PC-3 (cell line): ENCODE data around the gene SMG6. TPM values are rescaled to one million over a fixed set of nuclear protein-coding genes. Genes with fewer than 3 reads are reported as not detected.

ENCODE experiments used
- ATAC-seq: fragments of 200-7000 bp; cut with Tn5 transposase; 2 replicates; pipeline ENCODE4 v1.9.1; 2020; ENCODE audit warnings: mild to moderate bottlenecking, moderate library complexity
- BruUV-seq: library from RNA; stranded (reverse); fragments of 400-500 nt; replicated peaks from 2 replicates; lab custom pipeline; 2021; lab: Mats Ljungman, UMichigan
- CTCF ChIA-PET: fragments of 300-600 bp; sonication (Branson Sonifier 250); formaldehyde crosslinking; loops from one replicate; lab custom pipeline; 2022; ENCODE audit warnings: antibody characterized with exemption; lab: Charles Lee
- POLR2A ChIA-PET: fragments of 300-600 bp; sonication (Branson Sonifier 250); formaldehyde crosslinking; loops from one replicate; lab custom pipeline; 2022; ENCODE audit warnings: antibody characterized with exemption; ENCODE audit not compliant: unreplicated experiment; lab: Charles Lee
- DNase-seq: peaks from one replicate; pipeline ENCODE4 v3.0.0-alpha.2; 2015
- H2AFZ ChIP-seq: fragments of 300-600 bp; sonication (generic); 2 replicates; pipeline ENCODE4 v1.6.0; 2016; ENCODE audit warnings: antibody characterized with exemption, low read length
- H3F3A ChIP-seq: fragments of 300-600 bp; sonication (generic); one replicate; pipeline ENCODE4 v1.6.0; 2017; ENCODE audit warnings: antibody characterized with exemption, low read length, control low read depth, mild to moderate bottlenecking; ENCODE audit not compliant: unreplicated experiment
- H3K27ac ChIP-seq: fragments of 300-600 bp; sonication (generic); 2 replicates; pipeline ENCODE4 v1.5.1; 2016; ENCODE audit warnings: mild to moderate bottlenecking, low read length
- H3K27me3 ChIP-seq: fragments of 300-600 bp; sonication (generic); 2 replicates; pipeline ENCODE4 v1.6.1; 2016; ENCODE audit warnings: low read length, mixed read lengths
- H3K36me3 ChIP-seq: fragments of 300-600 bp; sonication (generic); 2 replicates; pipeline ENCODE4 v1.6.1; 2016; ENCODE audit warnings: low read depth, mixed run types, low read length, mixed read lengths
- H3K4me1 ChIP-seq: fragments of 300-600 bp; sonication (generic); 2 replicates; pipeline ENCODE4 v1.5.1; 2016; ENCODE audit warnings: low read length; ENCODE audit not compliant: insufficient read depth
- H3K4me2 ChIP-seq: fragments of 300-600 bp; sonication (generic); 2 replicates; pipeline ENCODE4 v1.6.0; 2016; ENCODE audit warnings: low read length
- H3K4me3 ChIP-seq: fragments of 300-600 bp; sonication (generic); 2 replicates; pipeline ENCODE4 v1.5.1; 2016; ENCODE audit warnings: mild to moderate bottlenecking, low read length, mixed read lengths
- H3K79me2 ChIP-seq: fragments of 300-600 bp; sonication (generic); 2 replicates; pipeline ENCODE4 v1.6.1; 2017; ENCODE audit warnings: low read length, mixed read lengths
- H3K9ac ChIP-seq: fragments of 300-600 bp; sonication (generic); 2 replicates; pipeline ENCODE4 v1.6.0; 2016; ENCODE audit warnings: mild to moderate bottlenecking, low read length
- H3K9me2 ChIP-seq: fragments of 300-600 bp; sonication (generic); replicated peaks from 2 replicates; pipeline ENCODE4 v1.6.1; 2016; ENCODE audit warnings: mixed run types, low read length, mixed read lengths
- H3K9me3 ChIP-seq: fragments of 300-600 bp; sonication (generic); 2 replicates; pipeline ENCODE4 v1.6.1; 2016; ENCODE audit warnings: low read length, mixed read lengths
- H4K20me1 ChIP-seq: fragments of 300-600 bp; sonication (generic); 2 replicates; pipeline ENCODE4 v1.6.1; 2016; ENCODE audit warnings: low read length, mixed read lengths
- EZH2 ChIP-seq: fragments of 300-600 bp; sonication (generic); IDR thresholded peaks from one replicate; pipeline ENCODE4 v1.6.1; 2017; ENCODE audit warnings: antibody characterized with exemption, mild to moderate bottlenecking, low read length; ENCODE audit not compliant: unreplicated experiment
- EZH2phosphoT487 ChIP-seq: fragments of 300-600 bp; sonication (generic); IDR thresholded peaks from 2 replicates; pipeline ENCODE4 v1.6.1; 2018; ENCODE audit warnings: mild to moderate bottlenecking, antibody characterized with exemption, low read length, borderline replicate concordance
- intact Hi-C: fragments of 100-400 bp; cut with micrococcal nuclease; formaldehyde crosslinking; loops from 2 replicates; pipeline ENCODE4 v1.9.0; 2023
- total RNA-seq: library from RNA; depleted of rRNA; stranded (reverse); fragments of >200 nt; gene quantifications from 2 replicates; pipeline ENCODE4 v1.2.3, GENCODE V29; 2014
- TF ChIP-seq, protein P1 (sequence below): fragments of 300-600 bp; sonication (generic); conservative IDR thresholded peaks from 2 replicates; pipeline ENCODE4 v1.5.1; 2017; ENCODE audit warnings: antibody characterized with exemption, low read depth, mild to moderate bottlenecking, low read length

Gene SMG6
- total RNA-seq, 1 experiment from 2014 or later: 13.4 TPM

DNA sequence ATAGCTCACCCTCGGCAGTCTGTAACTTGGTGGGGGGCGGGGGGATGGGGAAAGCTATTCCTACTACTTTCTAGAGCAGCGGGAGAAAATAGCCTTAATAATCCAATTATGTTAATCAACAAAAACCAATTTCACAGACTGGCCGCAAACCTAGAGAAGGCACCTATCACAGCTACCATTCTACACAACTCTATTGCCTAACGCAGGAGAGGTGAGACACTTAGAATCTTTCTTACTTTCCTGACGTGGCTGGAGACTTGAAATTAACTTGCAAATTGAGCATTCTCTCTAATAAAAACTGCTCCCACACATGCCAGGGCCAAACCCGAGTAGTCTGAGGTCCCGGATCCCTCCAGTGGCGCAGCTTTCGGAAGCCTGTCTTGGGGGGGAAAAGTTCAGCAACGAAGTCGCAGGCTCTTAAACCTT is 794 bp downstream of the SMG6 start:
- no peaks in the 10 kb centered on the region for H3K9me2 ChIP-seq
- H3F3A ChIP-seq: no peaks in the 10 kb centered on the region
- H3K9ac ChIP-seq: peak overlapping the region; percentile 84
- no peaks in the 10 kb centered on the region for H3K9me3 ChIP-seq
- TSS peak; percentile 49 for BruUV-seq
- TF ChIP-seq EZH2phosphoT487: no peak
- TF ChIP-seq, protein P1, sequence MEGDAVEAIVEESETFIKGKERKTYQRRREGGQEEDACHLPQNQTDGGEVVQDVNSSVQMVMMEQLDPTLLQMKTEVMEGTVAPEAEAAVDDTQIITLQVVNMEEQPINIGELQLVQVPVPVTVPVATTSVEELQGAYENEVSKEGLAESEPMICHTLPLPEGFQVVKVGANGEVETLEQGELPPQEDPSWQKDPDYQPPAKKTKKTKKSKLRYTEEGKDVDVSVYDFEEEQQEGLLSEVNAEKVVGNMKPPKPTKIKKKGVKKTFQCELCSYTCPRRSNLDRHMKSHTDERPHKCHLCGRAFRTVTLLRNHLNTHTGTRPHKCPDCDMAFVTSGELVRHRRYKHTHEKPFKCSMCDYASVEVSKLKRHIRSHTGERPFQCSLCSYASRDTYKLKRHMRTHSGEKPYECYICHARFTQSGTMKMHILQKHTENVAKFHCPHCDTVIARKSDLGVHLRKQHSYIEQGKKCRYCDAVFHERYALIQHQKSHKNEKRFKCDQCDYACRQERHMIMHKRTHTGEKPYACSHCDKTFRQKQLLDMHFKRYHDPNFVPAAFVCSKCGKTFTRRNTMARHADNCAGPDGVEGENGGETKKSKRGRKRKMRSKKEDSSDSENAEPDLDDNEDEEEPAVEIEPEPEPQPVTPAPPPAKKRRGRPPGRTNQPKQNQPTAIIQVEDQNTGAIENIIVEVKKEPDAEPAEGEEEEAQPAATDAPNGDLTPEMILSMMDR: no peak
- no peak for TF ChIP-seq EZH2
- POLR2A ChIA-PET: no interaction called here
- peak overlapping the region; percentile 83 for H2AFZ ChIP-seq
- no peaks in the 10 kb centered on the region; the same call in 1 of the 2 replicates for H3K36me3 ChIP-seq
- DNase-seq (no peak), ATAC-seq (peak; percentile 3; the same call in 1 of the 2 replicates)
- no peaks in the 10 kb centered on the region for H4K20me1 ChIP-seq
- peak overlapping the region; percentile 91 for H3K4me3 ChIP-seq
- no peaks in the 10 kb centered on the region for H3K27me3 ChIP-seq
- 0 out of 2 replicates have a peak, but pooled peaks cover 3% of the 10 kb centered on the region for H3K4me1 ChIP-seq
- intact Hi-C loops: no loop called here
- H3K27ac ChIP-seq: peak overlapping the region; percentile 48; the same call in 1 of the 2 replicates
- peaks cover 39% of the 10 kb centered on the region for H3K79me2 ChIP-seq
- CTCF ChIA-PET: interaction anchor here (0.6 kb wide), 1 partner anchor 50 kb away, joined by 3 read pairs; no protein-coding TSS in a partner anchor
- H3K4me2 ChIP-seq: peak overlapping the region; percentile 82

GRCh38 chr17:2299756-2300155 is 3.8 kb downstream of the SMG6 start:
- Histone ChIP-seq H3K27me3 (no peaks in the 10 kb centered on the region), H3K9me3 (no peaks in the 10 kb centered on the region), H3F3A (no peaks in the 10 kb centered on the region), H3K36me3 (no peaks in the 10 kb centered on the region; the same call in 1 of the 2 replicates), H3K27ac (no peak overlapping the region), H2AFZ (no peak overlapping the region), H3K9ac (no peak overlapping the region), H3K79me2 (peaks cover 37% of the 10 kb centered on the region), H3K9me2 (no peaks in the 10 kb centered on the region), H3K4me3 (no peak overlapping the region), H3K4me1 (0 out of 2 replicates have a peak, but pooled peaks cover 3% of the 10 kb centered on the region), H3K4me2 (no peak overlapping the region), H4K20me1 (no peaks in the 10 kb centered on the region)
- no peak for ATAC-seq
- no TSS peak for BruUV-seq
- CTCF ChIA-PET: no interaction called here
- intact Hi-C loops: no loop called here
- TF ChIP-seq, protein P1: no peak
- TF ChIP-seq EZH2phosphoT487: no peak
- no peak for TF ChIP-seq EZH2
- no peak for DNase-seq
- POLR2A ChIA-PET: interaction anchor here (0.6 kb wide), 1 partner anchor 33 kb away, joined by 5 read pairs; no protein-coding TSS in a partner anchor

DNA sequence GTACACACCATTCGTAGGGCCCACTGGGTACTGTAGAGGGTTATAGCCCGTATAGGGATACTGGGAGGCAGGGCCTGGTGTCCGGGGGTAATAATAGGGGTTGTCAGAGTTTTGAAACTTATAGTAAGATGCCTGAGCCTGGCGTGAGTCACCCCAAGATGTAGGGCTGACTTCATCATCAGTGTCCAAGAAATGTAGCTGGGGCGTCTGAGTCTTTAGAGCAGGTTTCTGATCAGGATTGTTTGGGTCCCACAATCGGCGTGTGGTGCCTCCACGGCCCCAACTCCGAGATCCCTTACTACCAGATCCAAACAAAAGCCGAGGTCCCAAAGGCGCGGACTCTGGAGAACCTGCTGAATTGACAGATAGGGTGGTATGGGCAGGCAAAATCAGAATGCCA is 4.4 kb downstream of the SMG6 start:
- TF ChIP-seq EZH2phosphoT487: no peak
- TF ChIP-seq, protein P1: no peak
- no peak for TF ChIP-seq EZH2
- Histone ChIP-seq H3K9me2 (no peaks in the 10 kb centered on the region), H3K9me3 (no peaks in the 10 kb centered on the region), H3F3A (no peaks in the 10 kb centered on the region), H3K27ac (no peak overlapping the region), H3K4me2 (no peak overlapping the region), H3K9ac (no peak overlapping the region), H3K4me3 (no peak overlapping the region), H3K4me1 (0 out of 2 replicates have a peak, but pooled peaks cover 3% of the 10 kb centered on the region), H4K20me1 (no peaks in the 10 kb centered on the region), H3K27me3 (no peaks in the 10 kb centered on the region), H3K36me3 (no peaks in the 10 kb centered on the region; the same call in 1 of the 2 replicates), H2AFZ (no peak overlapping the region), H3K79me2 (peaks cover 33% of the 10 kb centered on the region)
- ATAC-seq (no peak), DNase-seq (no peak)
- ChIA-PET POLR2A (interaction anchor here (0.6 kb wide), 1 partner anchor 34 kb away, joined by 5 read pairs; no protein-coding TSS in a partner anchor), CTCF (no interaction called here)
- no TSS peak for BruUV-seq
- intact Hi-C loops: no loop called here
